Stimulated activated CD4-positive, alpha-beta T cell treated with anti-CD3 and anti-CD28 coated beads, Interleukin-1b, Interleukin-23, amount 100 ng/mL, for 4 hours (primary cell): ENCODE data around the gene SPATA17.
"Not testable (repeated sequence)": the region's sequence is repeated elsewhere in the genome, so short reads cannot be mapped to it uniquely, and the experiment has no call there.

Experiments
- DNase-seq, 2 donors: peaks; one replicate each; pipeline ENCODE4 v3.0.0-alpha.2; 2020; ENCODE audit warnings: low read depth in 2 of 2

SPATA17 gene

GRCh38 chr1:217674028-217674729 lies 43.0 kb downstream of the SPATA17 start:
- DNase-seq = no peak

GRCh38 chr1:217681806-217682205 lies 50.7 kb downstream of the SPATA17 start:
- DNase-seq = no peak

- DNase-seq = no peak
These were observed 56.4 kb downstream of the SPATA17 start for GRCh38 chr1:217687511-217687910.

- not testable (repeated sequence) for DNase-seq
These were observed 65.0 kb downstream of the SPATA17 start for GRCh38 chr1:217696140-217696539.

GRCh38 chr1:217703326-217703725 lies 72.2 kb downstream of the SPATA17 start:
- no peak for DNase-seq

GRCh38 chr1:217712925-217713597 lies 81.9 kb downstream of the SPATA17 start:
- no peak for DNase-seq

- DNase-seq = no peak
These were observed 84.5 kb downstream of the SPATA17 start for GRCh38 chr1:217715681-217716080.

- no peak for DNase-seq
These were observed 86.8 kb downstream of the SPATA17 start for GRCh38 chr1:217717959-217718358.

- no peak for DNase-seq
These were observed 87.7 kb downstream of the SPATA17 start for GRCh38 chr1:217718873-217719272.

- DNase-seq = no peak
These were observed 90.5 kb downstream of the SPATA17 start for GRCh38 chr1:217721692-217722091.

GRCh38 chr1:217734973-217735372 lies 103.8 kb downstream of the SPATA17 start:
- no peak for DNase-seq

GRCh38 chr1:217747156-217747769 lies 116.1 kb downstream of the SPATA17 start:
- DNase-seq = no peak

GRCh38 chr1:217769768-217770167 lies 138.6 kb downstream of the SPATA17 start:
- DNase-seq = no peak

- DNase-seq = no peak
These were observed 139.8 kb downstream of the SPATA17 start for GRCh38 chr1:217770918-217771317.

- DNase-seq = no peak
These were observed 145.5 kb downstream of the SPATA17 start for GRCh38 chr1:217776693-217777092.

- DNase-seq = no peak
These were observed 149.9 kb downstream of the SPATA17 start for GRCh38 chr1:217781056-217781455.

GRCh38 chr1:217791091-217791490 lies 159.9 kb downstream of the SPATA17 start:
- no peak for DNase-seq

- DNase-seq = no peak
These were observed 174.6 kb downstream of the SPATA17 start for GRCh38 chr1:217805792-217806191.

- DNase-seq = no peak
These were observed 181.0 kb downstream of the SPATA17 start for GRCh38 chr1:217812175-217812574.

GRCh38 chr1:217813031-217813430 lies 181.9 kb downstream of the SPATA17 start:
- DNase-seq = no peak

GRCh38 chr1:217837691-217838090 lies 206.5 kb downstream of the SPATA17 start:
- no peak for DNase-seq

GRCh38 chr1:217839161-217839560 lies 208.0 kb downstream of the SPATA17 start:
- no peak for DNase-seq

- DNase-seq = no peak
These were observed 215.6 kb downstream of the SPATA17 start for GRCh38 chr1:217846733-217847132.
